HUDEP-2 (cell line): ENCODE data around the gene PDXK.

Source experiments
- DNase-seq, 76 experiments: peaks; one replicate each; lab custom pipeline; 2025; ENCODE audit not compliant: unreplicated experiment in 76 of 76; lab: John Stamatoyannopoulos, UW

PDXK gene

DNA sequence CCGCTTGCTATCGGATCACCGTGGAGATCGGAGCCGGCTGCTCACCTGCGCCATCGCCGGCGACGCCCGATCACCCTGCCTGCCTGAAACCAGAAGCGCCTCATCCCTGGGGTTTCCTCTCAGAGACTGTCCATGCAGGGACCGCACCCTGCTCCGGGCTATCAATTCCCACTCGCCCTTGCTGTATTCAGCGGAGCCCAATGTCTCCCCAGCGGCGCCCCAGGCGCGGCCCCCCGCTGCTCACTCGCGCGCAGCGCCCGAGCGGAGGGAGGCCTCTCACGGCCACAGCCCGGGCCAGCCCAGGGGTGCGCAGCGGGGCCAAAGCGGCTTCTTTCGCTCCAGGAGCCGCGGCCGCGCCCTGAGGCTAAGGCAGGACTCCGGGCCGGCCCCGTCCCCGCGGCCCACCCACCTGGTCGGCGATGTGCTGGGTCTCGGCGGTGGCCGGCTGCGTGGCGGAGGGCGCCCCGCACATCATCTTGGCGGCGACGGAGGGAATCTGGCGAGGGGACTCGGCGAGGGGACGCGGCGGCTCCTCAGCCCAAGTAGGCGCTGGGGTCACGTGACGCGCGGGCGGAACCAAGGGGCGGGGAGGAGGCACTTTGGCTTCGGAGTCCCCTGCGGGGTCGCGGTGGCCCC is 57.0 kb downstream of the PDXK start, which contains the start of gene CSTB:
CSTB (minus strand) TSS at position 514 of the 636 bp plus-strand sequence; CDS start at position 475, 39 bp downstream.
- peak in 69 of 76 experiments; percentile 54 to 98 (median 88) for DNase-seq

DNA sequence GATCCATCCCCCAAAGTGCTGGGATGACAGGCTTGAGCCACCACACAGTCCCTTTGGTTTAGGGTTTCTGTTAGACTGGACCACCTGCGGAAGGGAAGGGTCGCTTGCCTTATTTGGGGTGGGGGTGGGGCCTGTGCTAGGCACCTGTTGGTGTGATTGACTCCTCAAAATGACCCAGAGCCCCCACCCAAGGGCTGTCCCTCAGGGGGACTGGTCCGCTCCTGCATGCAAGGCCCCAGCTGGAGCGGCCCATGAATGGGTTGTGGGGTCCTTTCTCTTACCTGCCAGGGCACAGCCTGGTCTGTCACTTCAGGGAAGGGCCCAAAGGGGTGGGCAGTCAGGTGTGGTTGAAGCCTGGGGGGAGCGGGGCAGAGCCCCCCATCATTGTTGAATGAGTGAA is 59.0 kb downstream of the PDXK start:
- DNase-seq = no peak

DNA sequence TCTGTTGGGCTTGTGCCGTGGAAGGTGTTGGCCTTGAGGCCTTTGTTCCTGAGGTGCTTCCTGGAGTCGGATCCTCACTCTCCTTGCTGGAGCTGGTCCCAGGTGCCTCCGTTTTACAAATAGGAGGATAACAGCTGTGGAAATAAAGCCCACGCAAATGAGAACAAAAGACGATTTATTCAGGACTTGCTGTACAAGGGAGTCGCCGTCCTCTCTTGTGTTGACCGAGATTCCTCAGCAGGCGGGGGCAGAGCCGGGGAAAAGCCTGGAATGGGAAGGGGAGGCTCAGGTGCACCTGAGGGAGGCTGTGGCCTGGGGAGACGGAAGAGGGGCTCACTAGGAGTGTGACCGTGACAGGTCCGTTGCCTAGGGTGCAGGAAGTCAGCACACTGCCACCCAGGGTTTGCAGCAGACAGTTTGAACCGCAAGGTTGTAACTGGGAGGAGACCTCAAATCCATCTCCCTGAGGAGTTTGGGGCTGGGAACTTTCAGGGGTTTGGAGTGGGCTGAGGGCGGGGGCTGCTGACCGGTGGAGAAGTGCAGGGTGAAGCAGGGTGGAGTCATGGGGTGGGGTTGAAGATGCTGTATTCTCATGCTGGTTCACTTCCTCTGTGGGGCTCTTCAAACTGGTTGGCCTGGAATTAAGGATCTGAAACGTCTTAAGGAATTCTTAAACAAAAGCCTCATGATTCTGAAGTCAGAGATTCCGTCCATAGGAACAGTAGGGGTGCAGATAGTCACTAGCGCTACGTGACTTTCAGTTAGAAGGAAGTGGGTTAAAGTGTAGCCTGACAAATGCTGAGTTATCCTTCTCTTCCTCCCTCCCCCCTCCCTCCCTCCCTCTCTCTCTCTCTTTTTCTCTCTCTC is 59.8 kb downstream of the PDXK start:
- peak in 3 of 76 experiments; percentile 10 to 19 (median 15) for DNase-seq

DNA sequence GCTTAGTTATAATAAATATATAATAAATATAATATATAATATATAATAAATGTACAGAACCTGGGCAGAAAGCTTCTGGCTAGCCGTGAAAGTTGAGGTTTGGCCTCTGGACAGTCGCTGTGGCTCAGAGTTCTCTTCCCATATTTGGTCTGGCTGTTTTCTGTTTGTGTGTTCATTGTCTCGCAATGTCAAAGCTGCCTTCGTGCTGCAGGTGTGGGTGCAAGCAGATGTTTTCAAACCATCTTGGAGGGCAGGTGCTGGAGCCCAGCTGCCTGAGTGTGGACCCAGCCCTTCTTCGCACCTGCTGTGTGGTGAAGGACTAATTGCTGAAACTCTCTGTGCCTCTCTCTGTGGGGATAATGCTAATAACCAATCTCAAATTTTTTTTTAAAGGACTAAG is 60.7 kb downstream of the PDXK start:
- DNase-seq = no peak

DNA sequence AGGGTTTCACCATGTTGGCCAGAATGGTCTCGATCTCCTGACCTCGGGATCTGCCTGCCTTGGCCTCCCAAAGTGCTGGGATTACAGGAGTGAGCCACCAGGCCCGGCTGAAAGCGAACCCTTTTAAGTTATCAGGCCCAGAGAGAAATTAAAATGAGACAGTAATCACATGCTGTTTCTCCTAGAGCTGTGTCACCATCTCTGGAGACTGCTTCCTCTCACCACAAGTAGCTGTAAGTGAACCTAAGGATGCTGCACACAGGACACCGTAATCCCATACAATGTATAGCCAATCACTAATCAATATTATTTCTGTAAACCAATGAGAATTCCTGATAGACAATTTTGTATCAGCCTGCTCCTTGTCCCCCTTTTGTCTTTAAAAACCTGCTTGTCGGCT is 62.9 kb downstream of the PDXK start:
- no peak for DNase-seq

DNA sequence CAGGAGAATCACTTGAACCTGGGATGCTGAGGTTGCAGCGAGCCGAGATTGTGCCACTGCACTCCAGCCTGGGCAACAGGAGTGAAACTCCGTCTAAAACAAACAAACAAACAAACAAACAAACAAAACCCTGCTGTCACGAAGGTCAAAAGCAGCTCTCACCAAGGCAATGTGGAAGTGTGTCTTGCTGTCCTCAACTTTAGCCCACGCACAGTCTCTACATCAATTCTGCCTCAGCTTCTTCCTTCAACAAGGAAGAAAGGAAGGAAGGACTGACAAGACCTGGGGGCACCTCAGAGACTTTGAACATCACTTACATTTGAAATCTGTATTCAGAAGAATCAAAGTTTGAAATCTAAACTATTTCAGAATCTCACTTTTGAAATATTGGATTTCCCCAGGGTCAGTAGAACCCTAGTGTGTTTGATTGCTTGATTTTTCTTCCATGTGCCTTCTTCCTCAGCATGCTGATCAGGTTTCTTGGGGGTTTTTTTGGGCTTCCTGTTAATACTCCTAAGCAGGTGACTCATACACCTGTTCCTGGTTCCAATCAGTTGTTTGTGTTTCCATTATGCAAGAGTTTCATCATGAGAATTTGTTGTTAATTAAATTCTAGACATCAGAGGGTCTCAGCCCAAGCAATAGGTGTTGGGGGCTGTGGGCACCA is 63.6 kb downstream of the PDXK start:
- DNase-seq = no peak

DNA sequence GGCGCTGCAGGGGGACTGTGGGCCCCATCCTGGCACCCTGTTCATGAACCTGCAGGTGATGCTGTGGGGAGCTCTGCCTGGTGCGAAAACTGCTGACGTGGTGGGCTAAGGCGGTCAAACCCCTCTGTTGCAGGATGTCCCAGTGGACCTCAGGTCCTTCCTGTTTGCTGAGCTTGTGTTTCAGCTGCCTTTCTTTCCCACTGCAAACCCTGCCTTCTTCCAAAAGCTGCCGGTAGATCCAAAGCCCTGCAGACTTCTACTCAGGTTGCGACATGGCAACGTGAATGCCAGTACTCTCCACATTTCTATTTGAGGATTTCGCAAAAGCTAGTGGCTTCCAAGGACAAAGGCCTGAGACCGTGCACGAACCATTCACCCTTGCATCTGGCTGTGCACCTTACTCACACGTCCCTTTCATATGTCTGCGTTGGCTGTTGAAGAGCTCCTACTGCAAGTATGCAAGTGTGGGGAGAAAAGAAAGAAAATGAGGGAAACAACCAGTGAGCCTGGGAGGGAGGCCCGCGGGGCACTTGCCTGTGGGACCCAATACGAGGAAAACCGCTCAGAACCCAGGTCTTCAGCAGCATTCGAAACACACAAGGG is 64.3 kb downstream of the PDXK start:
- no peak for DNase-seq

DNA sequence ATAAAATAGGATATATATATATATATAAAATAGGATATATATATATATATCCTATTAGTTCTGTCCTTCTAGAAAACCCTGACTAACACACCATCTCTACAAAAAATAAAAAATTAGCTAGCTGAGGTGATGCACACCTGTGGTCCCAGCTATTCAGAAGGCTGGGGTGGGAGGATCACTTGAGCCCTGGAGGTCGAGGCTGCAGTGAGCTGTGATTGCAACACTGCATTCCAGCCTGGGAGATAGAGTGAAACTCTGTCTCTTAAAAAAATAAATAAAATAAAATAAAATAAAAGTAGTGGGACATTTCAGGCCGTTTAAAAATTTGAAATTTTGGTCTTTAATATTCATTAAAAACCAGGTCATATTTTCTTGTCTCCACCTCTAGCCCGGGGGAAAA is 66.2 kb downstream of the PDXK start:
- no peak for DNase-seq

DNA sequence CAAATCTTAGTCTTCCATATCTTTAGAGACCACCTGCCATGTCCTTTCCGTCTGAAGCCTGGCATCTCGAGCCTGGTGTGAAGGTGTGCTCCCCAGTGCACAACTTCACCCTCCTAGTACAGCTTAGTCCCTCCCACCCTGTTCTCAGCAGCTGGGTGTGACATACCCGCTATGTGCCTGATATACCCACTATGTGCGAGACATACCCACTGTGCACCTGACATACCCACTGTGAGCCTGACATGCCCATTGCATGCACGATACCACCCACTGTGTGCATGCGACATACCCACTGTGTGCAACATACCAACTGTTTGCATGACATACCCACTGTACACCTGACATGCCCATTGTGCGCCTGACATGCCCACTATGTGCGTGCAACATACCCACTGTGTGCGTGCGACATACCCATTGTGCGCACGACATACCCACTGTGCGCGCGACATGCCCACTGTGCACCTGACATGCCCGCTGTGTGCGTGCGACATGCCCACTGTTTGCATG is 67.4 kb downstream of the PDXK start:
- no peak for DNase-seq

DNA sequence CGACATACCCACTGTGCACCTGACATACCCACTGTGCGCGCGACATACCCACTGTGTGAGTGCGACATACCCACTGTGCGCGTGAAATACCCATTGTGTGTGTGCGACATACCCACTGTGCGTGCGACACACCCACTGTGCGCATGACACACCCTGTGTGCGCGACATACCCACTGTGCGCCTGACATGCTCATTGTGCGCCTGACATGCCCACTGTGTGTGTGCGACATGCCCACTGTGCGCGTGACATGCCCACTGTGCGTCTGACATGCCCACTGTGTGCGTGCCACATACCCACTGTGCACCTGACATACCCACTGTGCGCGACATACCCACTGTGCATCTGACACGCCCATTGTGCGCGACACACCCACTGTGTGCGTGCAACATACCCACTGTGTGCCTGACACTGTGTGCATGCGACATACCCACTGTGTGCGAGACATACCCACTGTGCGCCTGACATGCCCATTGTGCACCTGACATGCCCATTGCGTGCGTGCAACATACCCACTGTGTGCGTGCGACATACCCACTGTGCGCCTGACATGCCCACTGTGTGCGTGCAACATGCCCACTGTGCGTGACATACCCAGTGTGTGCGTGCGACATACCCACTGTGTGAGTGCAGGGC is 68.0 kb downstream of the PDXK start:
- no peak for DNase-seq

DNA sequence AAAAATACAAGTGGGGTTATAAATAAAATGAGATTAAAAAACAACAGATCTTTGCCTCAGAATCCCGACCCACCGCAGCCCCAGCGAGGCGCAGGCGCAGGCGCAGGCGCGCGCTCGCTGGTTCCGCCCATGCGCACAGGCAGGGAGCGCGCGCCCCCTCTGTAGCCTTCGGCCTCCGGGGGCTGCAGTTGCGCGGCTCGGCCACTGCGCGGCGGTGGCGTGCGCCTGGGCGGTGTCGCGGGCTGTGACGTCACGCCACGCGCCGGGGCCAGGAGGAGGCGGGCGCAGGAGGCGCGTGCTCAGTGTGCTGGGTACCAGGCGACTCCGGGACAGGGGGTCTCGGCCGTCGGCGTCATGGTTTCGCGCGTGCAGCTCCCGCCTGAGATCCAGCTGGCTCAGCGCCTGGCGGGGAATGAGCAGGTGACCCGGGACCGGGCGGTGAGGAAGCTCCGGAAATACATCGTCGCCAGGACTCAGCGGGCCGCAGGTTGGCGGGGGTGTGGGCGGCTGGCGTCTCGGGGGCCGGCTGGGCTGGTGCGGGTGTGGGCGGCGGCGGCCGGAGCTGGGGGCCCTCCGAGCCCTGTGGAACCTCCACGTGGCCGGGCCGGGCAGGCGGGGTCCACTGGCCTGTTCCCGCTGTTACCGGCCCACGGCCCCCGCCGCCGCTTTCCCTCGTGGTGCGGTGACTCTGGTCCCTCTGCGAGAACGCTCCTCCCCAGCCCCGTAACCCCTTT is 70.5 kb downstream of the PDXK start, which contains the start of gene RRP1:
RRP1 (plus strand) TSS at position 302 of the 734 bp plus-strand sequence; CDS start at position 355, 53 bp downstream.
- DNase-seq = peak in 73 of 76 experiments; percentile 45 to 99 (median 92)

DNA sequence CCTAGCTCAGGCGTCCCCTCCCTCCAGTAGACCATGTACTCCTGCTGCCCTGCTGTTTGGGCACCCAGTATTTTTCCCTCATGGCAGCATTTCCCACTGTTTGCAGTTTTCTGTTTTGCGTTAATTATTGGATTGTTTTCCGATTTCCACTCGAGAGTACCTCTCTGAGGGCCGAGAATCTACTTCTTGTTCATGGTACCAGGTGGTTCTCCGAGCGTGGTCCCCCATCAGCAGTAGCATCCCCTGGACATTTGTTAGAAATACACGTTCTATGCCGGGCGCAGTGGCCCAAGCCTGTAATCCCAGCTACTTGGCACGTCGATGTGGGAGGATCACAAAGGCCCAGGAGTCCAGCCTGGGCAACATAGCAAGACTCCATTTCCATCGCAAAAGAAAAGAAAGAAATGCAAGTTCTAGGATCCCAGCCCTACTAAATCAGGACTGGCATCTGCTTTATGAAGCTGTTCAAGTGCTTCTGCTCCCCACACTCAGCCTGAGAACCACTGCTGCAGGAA is 71.1 kb downstream of the PDXK start:
- peak in 1 of 76 experiments; percentile 20 for DNase-seq

DNA sequence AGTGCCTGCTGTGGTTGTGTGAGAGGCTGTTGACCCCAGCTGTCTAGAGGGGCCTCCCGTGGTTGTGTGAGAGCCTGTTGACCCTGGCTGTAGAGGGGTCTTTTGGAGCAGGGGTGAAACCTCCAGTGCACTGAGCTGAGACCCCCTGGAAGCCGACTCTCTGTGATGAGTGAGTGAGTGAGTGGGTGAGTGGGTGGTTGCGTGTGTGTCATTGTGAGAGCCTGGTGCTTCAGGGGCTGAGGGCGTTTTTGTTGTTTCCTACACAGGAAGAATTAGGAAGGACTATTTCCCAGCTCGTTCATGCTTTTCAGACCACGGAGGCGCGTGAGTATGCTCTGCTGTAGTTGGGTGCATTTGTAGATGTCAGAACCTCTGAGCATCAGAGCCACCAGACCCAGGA is 73.5 kb downstream of the PDXK start:
- DNase-seq = no peak

DNA sequence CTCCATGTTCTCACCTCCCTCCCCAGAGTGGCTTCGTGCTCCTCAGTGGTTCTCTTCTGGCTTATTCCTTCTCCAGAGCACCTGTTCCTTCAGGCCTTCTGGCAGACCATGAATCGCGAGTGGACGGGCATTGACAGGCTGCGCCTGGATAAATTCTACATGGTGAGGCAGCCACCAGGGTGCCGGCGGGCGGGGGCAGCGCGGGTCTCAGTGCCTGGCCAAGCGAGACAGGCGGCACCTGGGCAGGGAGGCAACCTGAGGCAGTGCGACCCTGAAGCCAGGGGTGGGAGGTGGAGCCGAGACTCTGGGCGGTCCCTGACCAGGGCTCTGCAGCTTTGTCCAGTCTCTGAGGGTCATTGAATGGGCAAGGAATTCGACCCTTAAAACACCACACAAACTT is 74.3 kb downstream of the PDXK start:
- DNase-seq = no peak

DNA sequence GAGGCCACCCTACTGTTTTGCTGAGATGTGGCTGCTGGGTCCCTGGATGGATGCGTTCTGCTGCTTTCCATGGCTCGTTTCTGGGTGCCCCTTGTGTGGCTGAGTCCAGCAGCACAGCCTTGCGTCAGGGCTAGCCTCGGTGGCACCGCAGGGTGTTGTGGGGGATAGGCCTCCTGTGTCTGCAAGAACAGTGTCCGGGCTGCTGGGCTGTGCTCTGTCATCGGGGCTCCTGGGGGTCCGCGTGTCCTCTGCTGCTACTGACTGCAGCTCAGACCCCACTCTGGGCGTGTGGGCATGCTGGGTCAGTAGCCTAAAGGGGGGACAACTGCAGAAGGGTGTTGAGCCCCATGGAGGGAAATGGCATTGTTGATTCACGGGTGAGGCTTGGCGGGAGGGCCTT is 75.4 kb downstream of the PDXK start:
- no peak for DNase-seq

DNA sequence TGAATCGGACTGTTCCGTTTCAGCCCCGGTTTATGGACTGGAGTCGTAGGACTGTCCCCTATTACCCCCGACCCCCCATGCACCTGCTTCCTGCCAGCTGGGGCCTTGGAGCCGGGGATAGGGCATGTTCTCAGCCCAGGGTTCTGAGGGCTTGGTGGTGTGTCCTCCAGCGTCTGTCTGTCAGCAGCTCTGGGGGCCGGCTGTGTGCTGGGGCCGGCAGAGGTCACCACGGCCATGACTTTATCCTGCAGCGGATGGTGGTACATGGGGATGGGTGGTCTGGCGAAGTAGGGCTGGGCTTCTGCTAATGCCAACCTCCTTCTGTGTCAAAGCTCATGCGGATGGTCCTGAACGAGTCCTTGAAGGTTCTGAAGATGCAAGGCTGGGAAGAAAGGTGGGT is 75.9 kb downstream of the PDXK start:
- no peak for DNase-seq

DNA sequence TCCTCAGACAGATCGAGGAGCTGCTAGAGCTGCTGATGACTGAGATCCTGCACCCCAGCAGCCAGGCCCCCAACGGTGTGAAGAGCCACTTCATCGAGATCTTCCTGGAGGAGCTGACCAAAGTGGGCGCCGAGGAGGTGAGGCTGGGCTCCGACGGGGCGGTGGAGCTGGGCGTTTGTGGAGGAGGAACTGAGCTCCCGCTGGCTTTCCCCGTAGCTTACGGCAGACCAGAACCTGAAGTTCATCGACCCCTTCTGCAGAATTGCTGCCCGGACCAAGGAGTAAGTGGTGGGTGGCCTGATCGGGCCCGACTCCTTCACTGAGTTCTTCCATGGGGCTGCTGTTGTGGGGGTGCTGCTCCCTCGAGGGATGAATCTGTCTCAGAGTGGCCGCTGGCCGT is 78.5 kb downstream of the PDXK start:
- DNase-seq = no peak

DNA sequence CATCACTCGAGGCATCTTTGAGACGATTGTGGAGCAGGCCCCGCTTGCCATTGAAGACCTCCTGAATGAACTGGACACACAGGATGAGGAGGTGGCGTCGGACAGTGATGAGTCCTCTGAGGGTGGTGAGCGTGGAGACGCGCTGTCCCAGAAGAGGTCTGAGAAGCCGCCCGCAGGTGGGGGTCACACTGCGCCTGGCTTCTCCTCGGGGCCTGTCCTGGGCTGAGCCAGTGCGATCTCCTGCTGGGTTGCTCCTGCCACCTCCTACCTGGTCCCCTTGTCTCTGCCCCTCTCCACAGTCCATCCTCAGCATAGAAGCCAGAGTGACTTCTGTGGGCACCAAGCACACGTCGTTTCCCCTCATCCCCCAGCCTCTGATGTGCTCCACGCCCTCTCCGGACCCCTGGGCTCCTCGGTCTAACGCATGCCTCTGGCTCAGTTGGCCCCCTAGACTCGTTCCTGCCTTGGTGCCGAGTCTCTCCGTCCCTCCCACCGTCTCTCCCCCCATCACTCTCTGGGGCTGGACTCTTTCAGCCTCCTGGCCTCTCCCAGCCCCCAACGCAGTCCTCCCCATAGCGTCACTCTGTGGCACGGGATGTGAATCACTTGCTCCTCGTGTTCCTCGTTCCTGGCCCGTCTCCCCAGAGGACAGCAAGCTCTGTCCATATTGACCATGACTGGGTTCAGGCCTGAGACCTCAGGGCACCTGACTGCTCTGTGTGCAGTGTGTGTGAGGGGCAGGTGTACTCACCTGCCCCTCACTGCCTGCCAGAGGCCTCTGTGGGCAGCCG is 79.2 kb downstream of the PDXK start:
- DNase-seq = no peak
